G401.6 (cell line): ENCODE measurements around the gene TMEM235.
A peak's percentile ranks its signal among the peaks of the same experiment; 100 is the strongest.

Experiments
- FAIRE-seq: peaks from 2 replicates; lab custom pipeline; 2012; peaks lifted over from hg19 to GRCh38; lab: Jason Lieb, UNC

Gene TMEM235

DNA sequence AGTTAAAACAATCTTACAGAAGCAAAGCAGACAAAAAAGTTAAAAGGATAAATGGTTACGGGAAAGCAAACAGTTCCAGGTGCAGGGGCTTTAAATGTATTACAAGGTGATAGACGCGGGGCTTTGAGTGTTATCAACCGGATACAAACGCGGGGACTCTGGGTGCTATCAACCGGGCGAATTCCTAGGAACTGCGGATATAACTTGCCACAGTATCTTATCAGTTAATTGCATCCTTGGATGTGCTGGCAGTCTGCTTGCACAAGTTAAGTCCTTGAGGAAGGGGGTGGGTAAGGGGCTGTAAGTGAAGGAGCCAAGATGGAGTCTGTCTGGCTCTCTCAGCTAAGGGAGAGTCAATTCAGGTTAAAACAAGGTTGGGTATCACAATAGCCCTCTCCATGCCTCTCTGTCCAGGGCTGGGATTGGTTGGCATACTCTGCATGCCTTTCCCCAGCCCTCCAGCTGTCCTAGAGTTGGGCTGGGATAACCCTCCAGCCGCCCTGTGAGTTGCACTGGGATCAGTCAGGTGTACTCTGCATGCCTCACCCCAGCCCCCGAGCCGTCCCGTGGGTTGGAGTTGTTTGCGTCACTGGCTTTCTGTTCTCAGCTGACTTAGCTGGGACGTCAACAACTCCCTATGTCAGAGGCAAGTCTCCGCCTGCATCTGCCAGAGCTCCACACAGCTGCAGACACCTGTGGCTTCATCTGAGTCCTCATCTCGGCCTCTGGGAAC lies 40.9 kb downstream of the TMEM235 start:
- peak; percentile 90 for FAIRE-seq

DNA sequence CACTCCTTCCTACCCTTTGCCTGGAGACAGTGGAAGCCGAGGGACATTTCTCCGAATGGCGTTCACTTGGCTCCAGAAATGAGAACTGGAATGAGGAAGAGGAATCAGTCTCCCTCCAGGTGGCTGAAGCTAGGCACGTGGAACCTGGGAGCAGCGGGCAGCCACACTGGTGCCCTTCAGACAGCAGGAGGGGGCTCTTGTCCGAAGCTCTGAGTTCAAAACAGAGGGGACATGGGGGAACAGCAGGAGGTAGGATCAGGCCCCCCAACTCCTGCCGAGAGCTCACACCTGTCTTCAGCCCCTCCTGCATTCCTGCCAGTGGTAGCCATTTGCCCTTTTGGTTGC lies 41.5 kb downstream of the TMEM235 start:
- no peak for FAIRE-seq

- FAIRE-seq = no peak
Measured at GRCh38 chr17:78273813-78274212, 42.4 kb downstream of the TMEM235 start.

- FAIRE-seq = no peak
Measured at GRCh38 chr17:78275355-78275754, 43.9 kb downstream of the TMEM235 start.

DNA sequence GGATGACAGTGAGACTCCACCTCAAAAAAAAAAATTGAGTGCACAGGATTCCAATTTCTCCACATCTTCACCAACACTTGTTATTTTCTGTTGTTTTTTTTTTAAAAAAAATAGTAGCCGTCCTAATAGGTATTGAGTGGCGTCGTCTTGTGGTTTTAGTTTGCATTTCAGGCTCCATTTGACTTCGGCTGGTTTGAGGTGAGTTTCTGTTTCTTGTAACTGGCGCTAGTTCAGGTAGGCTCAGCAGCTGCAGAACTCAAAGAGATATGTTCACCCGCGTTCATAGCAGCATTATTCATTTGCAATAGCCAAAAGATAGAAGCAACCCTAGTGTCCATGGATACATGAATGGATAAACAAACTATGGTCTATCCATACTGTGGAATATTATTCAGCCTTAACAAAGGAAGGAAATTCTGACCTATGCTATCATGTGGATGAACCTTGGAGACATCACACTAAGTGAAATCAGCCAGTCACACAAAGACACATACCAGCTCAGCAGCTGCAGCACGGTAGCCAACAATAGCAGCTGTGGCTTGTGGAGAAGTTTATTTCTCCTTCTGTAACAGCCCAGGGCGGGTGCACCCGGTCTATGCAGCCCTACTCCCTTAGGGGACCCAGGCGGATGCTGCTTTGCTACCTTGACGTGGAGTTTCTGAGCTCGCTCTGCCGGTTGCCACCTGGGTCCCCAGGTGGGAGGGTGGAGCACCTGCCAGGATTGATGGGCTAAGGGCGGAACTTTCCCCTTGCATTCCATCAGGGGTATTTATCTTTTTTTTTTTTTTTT lies 44.9 kb downstream of the TMEM235 start:
- FAIRE-seq = no peak

GRCh38 chr17:78278139-78278741 lies 46.8 kb downstream of the TMEM235 start:
- FAIRE-seq = no peak

DNA sequence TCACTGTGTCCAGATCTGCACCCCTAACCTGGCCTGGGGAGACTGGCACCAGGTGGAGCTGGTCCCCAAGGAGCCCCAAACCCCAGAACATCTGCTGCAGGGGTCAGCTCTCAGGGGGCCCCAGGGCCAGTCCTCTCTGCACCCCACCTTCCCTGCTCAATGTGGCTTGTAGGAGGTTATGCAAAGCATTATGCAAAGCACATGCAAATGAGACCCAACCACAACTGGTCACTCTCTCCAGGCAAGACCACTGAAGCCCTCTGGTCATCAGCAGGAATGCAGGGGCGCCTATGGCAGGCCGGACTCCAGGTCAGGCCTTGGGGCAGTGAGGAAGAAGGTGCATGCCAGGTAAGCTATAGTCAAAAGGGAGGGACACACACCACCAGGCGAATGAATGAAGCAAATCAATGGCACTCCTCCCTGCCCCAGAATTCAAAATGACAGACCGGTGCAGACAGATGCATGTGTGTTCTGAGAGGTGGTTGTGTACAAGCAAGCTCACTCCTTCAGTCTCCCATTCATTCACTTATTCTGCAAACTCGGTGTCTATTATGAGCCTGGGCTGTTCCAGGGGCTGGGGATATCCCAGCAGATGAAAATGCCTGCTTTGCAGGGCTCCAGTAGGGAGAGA lies 48.0 kb downstream of the TMEM235 start:
- FAIRE-seq = no peak

DNA sequence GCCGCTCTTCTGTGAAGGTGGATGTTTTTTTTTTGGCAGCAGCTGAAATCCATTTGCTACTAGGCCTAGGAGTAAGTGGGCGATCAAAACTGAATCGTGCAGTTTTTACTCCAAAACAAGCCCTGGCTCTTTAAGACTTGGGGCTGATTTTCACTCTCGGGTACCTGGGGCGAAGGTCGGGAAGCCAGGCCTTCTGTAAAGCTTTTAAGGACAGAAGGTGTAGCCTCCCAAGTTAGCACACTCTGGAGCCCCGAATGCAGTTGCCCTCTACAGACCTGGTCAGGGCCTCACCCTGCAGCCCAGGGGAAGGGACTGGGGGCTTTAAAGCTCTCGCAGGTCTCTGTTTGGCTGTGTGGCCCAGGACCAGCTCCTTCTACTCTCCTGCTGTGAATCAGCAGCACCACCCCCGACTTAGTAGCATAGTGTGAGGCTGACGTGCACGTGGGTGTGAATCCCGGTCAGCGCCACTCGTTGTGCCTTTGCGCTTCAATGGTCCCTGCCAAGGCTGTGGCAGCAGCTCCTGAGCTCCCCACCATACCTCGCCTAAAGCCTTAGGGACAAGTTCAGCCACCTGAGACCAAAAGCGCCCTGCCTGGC lies 49.9 kb downstream of the TMEM235 start:
- no peak for FAIRE-seq

DNA sequence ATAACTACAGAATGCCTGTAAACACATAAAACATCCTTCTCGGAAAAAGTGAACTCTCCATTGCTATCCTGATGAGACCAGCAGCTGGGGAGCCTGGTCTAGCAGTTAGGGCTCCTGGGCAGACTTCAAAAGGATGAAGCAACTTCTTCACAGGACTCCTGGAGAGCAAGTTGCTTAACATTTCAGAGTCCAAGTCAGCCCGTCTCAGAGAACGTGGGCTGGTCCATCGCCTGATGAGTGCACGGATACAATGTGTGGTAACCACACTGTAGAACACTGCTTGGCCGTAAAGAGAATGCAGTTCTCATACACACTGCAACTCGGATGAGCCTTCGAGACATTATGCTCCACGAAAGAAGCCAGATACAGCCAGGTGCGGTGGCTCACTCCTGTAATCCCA lies 52.7 kb downstream of the TMEM235 start:
- FAIRE-seq = no peak

DNA sequence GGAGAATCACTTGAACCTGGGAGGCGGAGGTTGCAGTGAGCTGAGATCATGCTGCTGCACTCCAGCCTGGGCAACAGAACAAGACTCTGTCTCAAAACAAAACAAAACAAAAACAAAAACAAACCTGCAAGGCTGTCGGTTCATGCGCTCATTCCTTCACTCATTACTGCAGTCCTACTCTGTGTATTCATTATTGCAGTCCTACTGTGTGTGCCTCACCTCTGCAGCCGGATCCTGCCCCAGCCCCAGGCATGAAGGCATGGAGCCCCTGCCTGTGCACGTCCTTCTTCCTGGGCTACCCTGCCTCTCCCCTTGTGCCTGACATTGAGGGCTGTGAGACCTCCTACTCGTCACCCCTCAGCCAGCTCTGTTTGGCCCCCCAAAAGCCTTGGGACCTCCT lies 57.6 kb downstream of the TMEM235 start:
- no peak for FAIRE-seq

DNA sequence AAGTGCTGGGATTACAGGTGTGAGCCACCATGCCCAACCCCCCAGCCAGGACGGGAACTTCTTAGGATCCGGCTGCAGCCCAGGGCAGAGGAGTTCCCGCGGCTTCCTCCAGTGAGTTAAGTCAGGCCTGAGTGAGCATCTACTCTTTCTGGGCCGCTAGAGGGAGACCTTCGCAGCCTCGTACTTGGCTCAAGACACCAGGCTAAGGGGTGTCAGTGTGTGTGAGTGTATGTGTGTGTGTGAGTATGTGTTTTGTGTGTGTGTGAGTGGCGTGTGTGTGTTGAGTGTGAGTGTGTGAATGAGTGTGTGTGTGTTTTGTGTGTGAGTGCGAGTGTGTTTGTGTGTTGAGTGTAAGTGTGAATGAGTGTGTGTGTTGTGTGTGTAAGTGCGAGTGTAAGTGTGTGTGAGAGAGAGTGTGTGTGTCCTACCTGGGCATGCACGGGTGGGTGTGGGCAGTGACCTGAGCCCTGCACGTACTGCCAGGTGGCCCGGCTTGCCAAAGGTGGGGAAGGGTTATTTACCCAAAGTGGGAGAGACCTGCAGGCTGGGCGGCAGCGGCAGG lies 58.5 kb downstream of the TMEM235 start:
- peak; percentile 84 for FAIRE-seq
